GM12878 (cell line): Measurements from ENCODE around the gene BAZ2A. TPM values are rescaled to one million over a fixed set of nuclear protein-coding genes. Genes with fewer than 3 reads are reported as not detected.

ENCODE experiments used
- ATAC-seq: fragments of 200-7000 bp; cut with Tn5 transposase; 3 replicates; pipeline ENCODE4 v1.9.1; 2020; ENCODE audit warnings: mild to moderate bottlenecking, moderate library complexity
- BruUV-seq: library from RNA; stranded (reverse); fragments of 400-500 nt; replicated peaks from 2 replicates; lab custom pipeline; 2021; lab: Mats Ljungman, UMichigan
- CTCF ChIA-PET: fragments of 300-600 bp; sonication (Branson Sonifier 250); formaldehyde crosslinking; extraction: SDS; loops from one replicate; lab custom pipeline; 2021; ENCODE audit warnings: inconsistent platforms; lab: Yijun Ruan, JAX
- POLR2A ChIA-PET: fragments of 350-600 bp; formaldehyde crosslinking; extraction: SDS; loops from one replicate; lab custom pipeline; 2021; ENCODE audit warnings: inconsistent platforms; lab: Charles Lee
- RAD21 ChIA-PET: fragments of 300-600 bp; sonication (Branson Sonifier 250); formaldehyde crosslinking; loops from one replicate; lab custom pipeline; 2023; ENCODE audit warnings: antibody characterized with exemption; ENCODE audit not compliant: unreplicated experiment; lab: Charles Lee
- SMC1A ChIA-PET: fragments of 300-600 bp; sonication (Branson Sonifier 250); formaldehyde crosslinking; loops from one replicate; lab custom pipeline; 2023; ENCODE audit not compliant: unreplicated experiment, uncharacterized antibody; lab: Charles Lee
- DNase-seq: peaks from one replicate; pipeline ENCODE4 v3.0.0-alpha.2; 2011; ENCODE audit warnings: low read depth, low spot score
- FAIRE-seq: peaks from 3 replicates; lab custom pipeline; 2011; peaks lifted over from hg19 to GRCh38; lab: Jason Lieb, UNC
- H2AFZ ChIP-seq: 2 replicates; pipeline ENCODE4 v1.6.0; 2011; ENCODE audit warnings: low read depth, low read length, control low read depth; ENCODE audit not compliant: control insufficient read depth
- H3K27ac ChIP-seq: 2 replicates; pipeline ENCODE4 v1.5.1; 2011; ENCODE audit warnings: control low read depth; ENCODE audit not compliant: control insufficient read depth, insufficient read depth
- H3K27me3 ChIP-seq, 2 experiments: replicated peaks in 1 of 2; 2 replicates each; pipeline versions ENCODE4 v1.6.0 to v1.6.1; 2011; ENCODE audit warnings: low read length in 1 of 2; ENCODE audit not compliant: control insufficient read depth in 2 of 2, insufficient read depth in 2 of 2
- H3K36me3 ChIP-seq, 2 experiments: 2 replicates each; pipeline ENCODE4 v1.5.1; 2011; ENCODE audit warnings: low read length in 1 of 2; ENCODE audit not compliant: control insufficient read depth in 2 of 2, insufficient read depth in 2 of 2
- H3K4me1 ChIP-seq: 2 replicates; pipeline ENCODE4 v1.6.1; 2011; ENCODE audit warnings: mild to moderate bottlenecking, low read length, moderate library complexity, mixed read lengths; ENCODE audit not compliant: control insufficient read depth, insufficient read depth
- H3K4me2 ChIP-seq: 2 replicates; pipeline ENCODE4 v1.6.0; 2011; ENCODE audit warnings: control low read depth; ENCODE audit not compliant: control insufficient read depth, insufficient read depth
- H3K4me3 ChIP-seq: fragments of 200-600 bp; sonication (generic); 2 replicates; pipeline ENCODE4 v1.5.1; 2016
- H3K79me2 ChIP-seq: 2 replicates; pipeline ENCODE4 v1.6.0; 2011; ENCODE audit warnings: low read length; ENCODE audit not compliant: control insufficient read depth, insufficient read depth
- H3K9ac ChIP-seq: 2 replicates; pipeline ENCODE4 v1.8.0; 2011; ENCODE audit warnings: low read length, control low read depth, mixed read lengths; ENCODE audit not compliant: control insufficient read depth, insufficient read depth
- H3K9me3 ChIP-seq: replicated peaks from 3 replicates; pipeline ENCODE4 v1.5.1; 2011; ENCODE audit warnings: mild to moderate bottlenecking, low read length; ENCODE audit not compliant: control insufficient read depth, insufficient read depth
- H4K20me1 ChIP-seq: 2 replicates; pipeline ENCODE4 v1.6.0; 2011; ENCODE audit not compliant: control insufficient read depth, insufficient read depth
- BCL11A ChIP-seq: IDR thresholded peaks from 2 replicates; pipeline ENCODE4 v1.6.1; 2011; ENCODE audit warnings: low read depth, low read length
- CHD4 ChIP-seq: fragments of 200-600 bp; sonication (generic); IDR thresholded peaks from 2 replicates; pipeline ENCODE4 v1.6.1; 2016; ENCODE audit warnings: mild to moderate bottlenecking
- HDAC6 ChIP-seq: fragments of 200-600 bp; sonication (generic); IDR thresholded peaks from one replicate; pipeline ENCODE4 v1.8.0; 2017; ENCODE audit warnings: antibody characterized with exemption; ENCODE audit not compliant: unreplicated experiment
- HSF1 ChIP-seq: fragments of 150-350 bp; IDR thresholded peaks from 2 replicates; pipeline ENCODE4 v1.6.1; 2014; ENCODE audit warnings: mild to moderate bottlenecking, low read depth, low read length
- IRF3 ChIP-seq: fragments of 450-650 bp; IDR thresholded peaks from 2 replicates; pipeline ENCODE4 v1.6.1; 2014; ENCODE audit warnings: mild to moderate bottlenecking
- SIX5 ChIP-seq: IDR thresholded peaks from 2 replicates; pipeline ENCODE4 v1.6.1; 2011; ENCODE audit warnings: mild to moderate bottlenecking, low read depth, low read length, moderate library complexity; ENCODE audit not compliant: severe bottlenecking
- ZBED1 ChIP-seq: IDR thresholded peaks from 2 replicates; pipeline ENCODE4 v1.6.1; 2016; ENCODE audit warnings: borderline replicate concordance
- ZBTB33 ChIP-seq: fragments of 450-650 bp; IDR thresholded peaks from 2 replicates; pipeline ENCODE4 v1.6.1; 2017; ENCODE audit warnings: mild to moderate bottlenecking
- ZNF687 ChIP-seq: fragments of 450-650 bp; IDR thresholded peaks from 2 replicates; pipeline ENCODE4 v1.6.1; 2017; ENCODE audit warnings: mild to moderate bottlenecking, moderate library complexity
- in situ Hi-C: fragments of 300-500 bp; cut with MboI; formaldehyde crosslinking; loops from 9 replicates; pipeline ENCODE4 v1.14.3; 2018; ENCODE audit warnings: mixed read lengths
- intact Hi-C: fragments of 100-400 bp; cut with micrococcal nuclease; formaldehyde crosslinking; loops from one replicate; pipeline ENCODE4 v1.14.2; 2022; ENCODE audit not compliant: unreplicated experiment
- polyA plus RNA-seq, 11 experiments: library from polyadenylated mRNA; depleted of rRNA in 4 of 11; unstranded in 6 of 11; stranded (reverse) in 5 of 11; fragments of >200 nt; fragmentation: Nextera tagmentation in 4 of 11; fragmentation: Illumina TruSeq in 1 of 11; extraction: Ambion mirVana in 4 of 11; extraction: Trizol in 1 of 11; gene quantifications; 1 replicate in 1 of 11; 2 replicates in 10 of 11; pipeline versions ENCODE4 v1.2.1 to v1.2.3, GENCODE V29; 2011 to 2016; ENCODE audit warnings: inconsistent platforms in 2 of 11, missing spikeins in 2 of 11, low read depth in 1 of 11
- total RNA-seq, 4 experiments: library from RNA; depleted of rRNA in 3 of 4; stranded (reverse); fragments of >200 nt in 3 of 4; fragmentation: Illumina TruSeq in 1 of 4; extraction: Trizol in 1 of 4; gene quantifications; 2 replicates each; pipeline versions ENCODE4 v1.2.1 to v1.2.3, GENCODE V29; 2013 to 2021

BAZ2A gene
- total and polyA plus RNA-seq, 10 of the 15 experiments (the other 5 are each of a cell fraction or from before 2014, with no cell fraction given) = 4.8 to 90.2 (median 29.9) TPM

- TF ChIP-seq ZBTB33 (no peak), ZBED1 (no peak)
- TF ChIP-seq, all 136 proteins: peak for 22
These were observed 1.3 kb downstream of the BAZ2A start (continued) for GRCh38 chr12:56628671-56629458.

DNA sequence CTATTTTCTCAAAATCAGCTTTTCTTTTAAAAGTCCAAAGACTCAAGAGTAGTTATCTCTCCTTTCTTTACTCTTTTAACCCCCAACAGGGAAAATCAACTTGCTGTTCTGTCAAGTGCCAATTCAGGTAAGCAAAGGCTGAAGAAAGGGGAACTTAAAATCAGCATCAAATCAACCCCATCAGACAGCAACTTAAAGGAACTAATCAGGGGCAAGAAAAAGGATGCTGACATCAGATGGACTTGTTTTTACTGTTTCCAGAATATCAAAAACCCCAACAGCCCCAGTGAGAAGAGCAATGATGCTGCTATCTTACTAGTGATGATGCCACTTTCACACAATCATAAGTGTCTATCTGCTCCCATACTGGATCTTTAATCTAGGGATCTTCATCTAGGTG lies 3.4 kb downstream of the BAZ2A start:
- H2AFZ ChIP-seq = no peak overlapping the region
- H3K36me3 ChIP-seq = peaks cover 0 to 12% of the 10 kb centered on the region in 2 experiments; a peak in 2 of 4 replicates
- H3K4me1 ChIP-seq = peaks cover 27% of the 10 kb centered on the region
- no peaks in the 10 kb centered on the region; the same call in 1 of the 2 replicates for H4K20me1 ChIP-seq
- RAD21 ChIA-PET = interaction anchor here (1.3 to 3.7 kb wide), 2 partner anchors 10 to 105 kb away, joined by 4 to 29 read pairs; partner anchors contain the start of gene RBMS2
- H3K4me3 ChIP-seq = no peak overlapping the region; the same call in 1 of the 2 replicates
- H3K9me3 ChIP-seq = no peaks in the 10 kb centered on the region
- H3K27ac ChIP-seq = no peak overlapping the region
- no peak for DNase-seq
- ATAC-seq = no peak
- CTCF ChIA-PET = interaction anchor here (0.8 to 3.4 kb wide), 3 partner anchors 9 to 105 kb away, joined by 3 to 33 read pairs (median 3); partner anchors contain the start of gene RBMS2
- SMC1A ChIA-PET = interaction anchor here (0.7 to 7.5 kb wide), 4 partner anchors 8 to 112 kb away, joined by 3 to 68 read pairs (median 4); no protein-coding TSS in a partner anchor
- no peak overlapping the region for H3K4me2 ChIP-seq
- POLR2A ChIA-PET = interaction anchor here (1.0 to 8.4 kb wide), 3 partner anchors 9 to 15 kb away, joined by 3 to 54 read pairs (median 5); no protein-coding TSS in a partner anchor
- intact Hi-C loops = no loop called here
- in situ Hi-C loops = no loop called here
- peaks cover 82% of the 10 kb centered on the region for H3K79me2 ChIP-seq
- no peak for FAIRE-seq
- H3K9ac ChIP-seq = no peak overlapping the region
- no peak for TF ChIP-seq HSF1
- TF ChIP-seq CHD4 = no peak
- TF ChIP-seq IRF3 = no peak
- no peak for TF ChIP-seq BCL11A
- no peak for TF ChIP-seq SIX5
- TF ChIP-seq HDAC6 = no peak
- TF ChIP-seq ZNF687 = no peak
- TF ChIP-seq, all 136 proteins: peak for 0
- no TSS peak for BruUV-seq
- H3K27me3 ChIP-seq = no peaks in the 10 kb centered on the region
